ENCODE data around the gene METTL25. TPM values are rescaled to one million over a fixed set of nuclear protein-coding genes. Genes with fewer than 3 reads are reported as not detected.
A peak's percentile ranks its signal among the peaks of the same experiment; 100 is the strongest.
"Not testable (repeated sequence)": the region's sequence is repeated elsewhere in the genome, so short reads cannot be mapped to it uniquely, and the experiment has no call there.

The METTL25 gene, protein sequence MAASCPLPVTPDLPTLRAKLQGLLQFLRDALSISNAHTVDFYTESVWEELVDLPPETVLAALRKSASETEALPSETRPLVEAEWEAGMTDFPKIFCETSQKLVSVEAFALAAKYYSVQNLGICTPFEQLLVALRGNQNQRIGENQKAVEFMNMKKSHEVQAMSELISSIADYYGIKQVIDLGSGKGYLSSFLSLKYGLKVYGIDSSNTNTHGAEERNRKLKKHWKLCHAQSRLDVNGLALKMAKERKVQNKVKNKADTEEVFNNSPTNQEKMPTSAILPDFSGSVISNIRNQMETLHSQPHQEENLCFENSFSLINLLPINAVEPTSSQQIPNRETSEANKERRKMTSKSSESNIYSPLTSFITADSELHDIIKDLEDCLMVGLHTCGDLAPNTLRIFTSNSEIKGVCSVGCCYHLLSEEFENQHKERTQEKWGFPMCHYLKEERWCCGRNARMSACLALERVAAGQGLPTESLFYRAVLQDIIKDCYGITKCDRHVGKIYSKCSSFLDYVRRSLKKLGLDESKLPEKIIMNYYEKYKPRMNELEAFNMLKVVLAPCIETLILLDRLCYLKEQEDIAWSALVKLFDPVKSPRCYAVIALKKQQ
- 10 to 100 TPM; 14.3 to 19.6 (median 15.9) TPM for polyA plus RNA-seq (ENCODE audit: insufficient read length in 4 of 4)

DNA sequence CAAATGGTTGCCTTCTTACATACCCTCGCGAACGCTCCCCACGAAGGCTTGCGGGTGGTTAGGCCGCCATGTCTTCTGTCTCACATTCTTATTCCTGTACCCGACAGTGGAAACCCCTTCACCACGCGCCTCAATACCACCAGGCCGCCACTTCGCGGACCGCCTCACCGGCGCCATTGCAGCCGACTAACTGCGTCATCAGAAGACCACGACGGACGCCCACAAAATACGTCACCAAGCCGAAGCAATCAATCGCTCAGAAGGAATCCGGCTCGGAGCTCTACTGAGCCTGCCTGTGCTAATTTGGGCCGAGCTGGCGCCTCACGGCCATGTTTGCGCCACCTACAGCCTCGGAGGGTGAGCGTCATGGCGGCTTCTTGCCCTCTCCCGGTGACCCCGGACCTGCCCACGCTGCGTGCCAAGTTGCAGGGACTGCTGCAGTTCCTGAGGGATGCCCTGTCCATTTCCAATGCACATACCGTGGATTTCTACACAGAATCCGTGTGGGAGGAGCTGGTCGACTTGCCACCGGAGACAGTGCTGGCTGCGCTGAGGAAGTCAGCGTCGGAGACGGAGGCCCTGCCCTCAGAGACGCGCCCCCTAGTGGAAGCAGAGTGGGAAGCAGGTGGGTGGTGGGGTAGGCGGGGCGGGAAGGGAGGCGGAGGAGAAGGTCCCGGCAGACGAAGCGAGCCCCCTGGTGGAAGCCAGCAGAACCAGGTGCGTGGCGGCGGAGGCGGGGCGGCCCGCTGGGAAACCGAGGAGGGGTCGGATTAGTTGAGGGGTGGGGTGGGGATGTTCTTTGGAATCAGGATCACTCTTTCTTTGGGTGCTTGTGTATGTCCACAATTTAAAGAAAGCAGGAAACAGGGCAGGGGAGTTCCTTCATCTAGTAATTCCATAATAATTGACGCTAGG lies at the start of gene METTL25, which contains the start of gene CCDC59:
METTL25 (plus strand) TSS at position 330 of the 915 bp plus-strand sequence; CDS start at position 367, 37 bp downstream.
CCDC59 (minus strand) TSS at position 188 of the 915 bp plus-strand sequence; CDS start at position 177, 11 bp downstream.
- DNase-seq (ENCODE audit: low read depth in 4 of 4, low spot score in 3 of 4) = peak; percentile 95 to 99 (median 96)

DNA sequence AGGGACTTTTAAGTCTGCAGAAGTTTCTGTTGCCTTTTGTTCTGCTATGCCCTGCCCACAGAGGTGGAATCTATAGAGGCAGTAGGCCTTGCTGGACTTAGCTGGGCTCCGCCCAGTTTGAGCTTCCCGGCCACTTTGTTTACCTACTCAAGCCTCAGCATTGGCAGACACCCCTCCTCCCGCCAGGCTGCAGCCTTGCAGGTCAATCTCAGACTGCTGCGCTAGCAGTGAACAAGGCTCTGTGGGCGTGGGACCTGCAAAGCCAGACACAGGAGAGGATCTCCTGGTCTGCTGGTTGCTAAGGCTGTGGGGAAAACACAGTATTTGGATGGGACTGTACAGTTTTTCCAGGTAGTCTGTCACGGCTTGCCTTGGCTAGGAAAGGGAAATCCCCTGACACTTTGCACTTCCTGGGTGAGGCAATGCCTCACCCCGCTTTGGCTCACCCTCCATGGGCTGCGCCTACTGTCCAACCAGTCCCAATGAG lies 43.9 kb upstream of the METTL25 start:
- no peak for DNase-seq (ENCODE audit: low read depth in 4 of 4, low spot score in 3 of 4)

DNA sequence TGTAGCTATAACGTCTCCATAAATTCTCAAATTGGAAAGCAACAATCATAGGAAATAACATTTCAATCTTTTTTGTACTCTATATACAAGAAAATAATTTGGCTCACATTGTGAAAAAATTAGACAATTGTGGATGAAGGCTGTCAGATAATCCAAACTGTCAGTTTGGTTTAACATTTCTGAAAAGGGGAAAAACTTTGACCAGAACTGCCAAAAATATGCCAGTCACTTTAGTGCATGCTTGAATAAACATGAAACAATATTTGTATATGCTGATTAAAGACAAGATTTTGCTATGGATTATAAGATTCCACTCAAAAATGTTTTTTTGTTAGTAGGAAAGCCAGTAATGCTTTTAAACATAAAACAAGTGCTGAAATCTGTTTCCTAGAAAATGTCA lies 39.1 kb upstream of the METTL25 start:
- DNase-seq (ENCODE audit: low read depth in 4 of 4, low spot score in 3 of 4) = no peak

DNA sequence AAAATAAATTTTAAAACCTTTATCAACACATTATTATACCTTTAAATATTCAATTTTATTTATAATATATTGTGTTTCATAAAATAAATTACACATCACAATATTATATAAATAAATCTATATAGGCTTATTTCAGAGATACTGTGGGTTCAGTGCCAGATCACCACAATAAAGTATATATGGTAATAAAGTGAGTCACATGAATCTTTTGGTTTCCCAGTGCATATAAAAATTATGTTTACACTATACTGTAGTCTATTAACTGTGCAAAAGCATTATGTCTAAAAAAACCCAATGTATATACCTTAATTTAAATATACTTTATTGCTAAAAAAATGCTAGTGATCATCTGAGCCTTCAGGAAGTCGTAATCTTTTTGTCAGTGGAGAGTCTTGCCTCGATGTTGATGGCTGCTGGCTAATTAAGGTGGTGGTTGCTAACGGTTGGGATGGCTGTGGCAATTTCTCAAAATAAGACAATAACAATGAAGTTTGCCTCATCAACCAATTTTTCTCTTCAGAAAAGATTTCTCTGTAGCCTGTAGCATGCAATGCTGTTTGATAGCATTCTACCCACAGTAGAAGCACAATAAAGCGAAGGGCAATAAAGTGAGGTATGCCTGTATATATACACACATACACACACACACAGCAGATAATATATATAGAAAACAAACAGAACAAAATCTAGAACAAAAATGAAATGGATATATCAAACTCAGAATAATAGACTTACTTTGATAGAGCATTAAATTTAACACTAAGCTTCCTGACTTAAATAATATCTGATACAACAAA lies 32.6 kb upstream of the METTL25 start:
- no peak for DNase-seq (ENCODE audit: low read depth in 4 of 4, low spot score in 3 of 4)

DNA sequence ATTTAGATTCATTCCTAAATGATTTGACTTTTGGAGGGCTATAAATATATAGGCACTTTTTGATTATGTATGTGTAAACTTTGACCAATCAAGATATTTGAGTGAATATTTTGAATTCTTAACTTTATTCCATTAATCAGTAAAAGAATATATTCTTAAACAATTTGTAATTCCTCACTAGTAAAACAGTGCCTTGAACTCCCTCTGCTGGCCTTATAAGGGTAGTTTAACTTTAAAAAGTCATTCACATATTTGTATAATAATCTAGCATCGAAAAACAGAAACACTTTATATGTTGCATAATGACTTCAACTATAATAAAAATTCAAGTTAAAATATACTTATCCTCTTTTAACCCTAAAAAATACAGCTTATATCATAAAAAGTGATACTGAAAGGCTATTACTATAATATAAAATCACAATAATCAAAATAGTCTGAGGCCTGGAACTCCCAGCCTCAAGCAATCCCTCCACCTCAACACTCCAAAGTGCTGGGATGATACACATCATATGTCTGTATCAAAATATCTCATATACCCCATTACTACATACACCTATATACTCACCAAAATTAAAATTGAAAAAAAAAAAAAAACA lies 31.3 kb upstream of the METTL25 start:
- DNase-seq (ENCODE audit: low read depth in 4 of 4, low spot score in 3 of 4) = peak in 2 of 4 donors; percentile 3 to 5

DNA sequence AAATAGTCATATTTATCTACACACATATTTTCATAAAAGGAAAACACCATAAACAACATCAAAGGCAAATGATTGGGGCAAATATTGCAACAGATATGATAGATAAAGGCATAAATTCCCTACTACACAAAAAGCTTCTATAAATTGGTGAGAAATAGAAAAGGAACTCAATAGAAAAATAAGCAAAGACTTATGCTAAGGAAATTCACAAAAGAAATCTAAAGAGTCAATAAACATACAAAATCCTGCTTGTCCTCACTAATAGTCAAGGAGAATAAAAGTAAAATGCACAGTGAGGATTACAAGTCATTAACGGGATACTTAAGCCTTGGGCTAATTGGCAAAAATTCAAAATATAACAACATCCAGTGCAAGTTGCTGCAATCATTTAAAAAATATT lies 30.5 kb upstream of the METTL25 start:
- DNase-seq (ENCODE audit: low read depth in 4 of 4, low spot score in 3 of 4) = no peak

DNA sequence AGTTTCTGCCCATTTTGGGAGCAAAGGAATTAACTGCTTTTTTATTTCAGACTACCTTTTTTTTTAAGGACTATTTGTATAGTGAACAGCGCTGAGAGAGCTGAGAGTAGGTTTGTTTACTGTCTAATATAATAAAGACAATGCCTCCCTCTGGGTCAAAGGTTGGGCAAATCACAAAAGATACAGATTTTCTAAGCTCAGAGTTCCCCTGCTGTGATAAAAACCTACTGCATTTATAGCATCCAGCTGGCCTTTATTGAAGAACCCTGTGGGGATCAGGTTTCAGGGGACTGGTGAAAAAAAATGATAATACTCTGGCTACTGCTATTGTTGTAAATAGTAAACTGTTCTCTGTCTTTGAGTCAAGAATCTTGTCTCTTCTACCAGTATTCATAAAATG lies 28.8 kb upstream of the METTL25 start:
- DNase-seq (ENCODE audit: low read depth in 4 of 4, low spot score in 3 of 4) = no peak

DNA sequence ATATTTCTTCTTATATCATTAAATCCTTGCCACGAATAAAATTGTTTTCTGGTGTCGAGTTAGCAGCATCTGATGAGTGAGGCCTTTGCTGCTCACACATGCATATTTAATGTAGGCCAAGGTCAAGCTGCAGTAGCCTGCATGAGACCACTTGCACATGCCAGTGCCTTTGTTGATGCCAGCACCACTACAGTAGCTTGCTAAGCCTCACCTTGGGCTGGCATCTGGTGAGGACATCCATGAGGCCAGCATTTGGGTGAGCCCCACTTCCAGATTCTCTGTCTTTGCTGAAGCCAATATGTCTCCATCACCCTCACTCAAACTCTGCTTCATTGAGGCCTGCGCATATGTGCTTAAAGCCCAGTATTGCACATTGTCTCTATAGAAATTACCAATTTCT lies 8.2 kb upstream of the METTL25 start:
- DNase-seq (ENCODE audit: low read depth in 4 of 4, low spot score in 3 of 4) = no peak

DNA sequence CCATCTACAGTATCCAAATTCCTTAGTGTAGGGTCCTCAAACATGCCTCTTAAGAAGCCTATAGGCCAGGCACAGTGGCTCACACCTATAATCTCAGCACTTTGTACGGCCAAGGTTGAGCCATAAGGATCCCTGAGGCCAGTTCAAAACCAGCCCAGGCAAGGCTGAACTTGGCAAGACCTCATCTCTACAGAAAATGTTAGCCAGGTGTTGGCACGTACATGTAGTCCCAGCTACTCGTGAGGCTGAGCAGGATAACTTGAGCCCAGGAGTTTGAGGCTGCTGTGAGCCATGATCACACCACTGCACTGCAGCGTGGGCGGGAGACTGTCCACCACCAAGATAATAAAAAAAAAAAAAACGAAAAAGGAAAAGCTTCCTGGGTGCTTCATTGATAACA lies 6.9 kb upstream of the METTL25 start:
- no peak for DNase-seq (ENCODE audit: low read depth in 4 of 4, low spot score in 3 of 4)

DNA sequence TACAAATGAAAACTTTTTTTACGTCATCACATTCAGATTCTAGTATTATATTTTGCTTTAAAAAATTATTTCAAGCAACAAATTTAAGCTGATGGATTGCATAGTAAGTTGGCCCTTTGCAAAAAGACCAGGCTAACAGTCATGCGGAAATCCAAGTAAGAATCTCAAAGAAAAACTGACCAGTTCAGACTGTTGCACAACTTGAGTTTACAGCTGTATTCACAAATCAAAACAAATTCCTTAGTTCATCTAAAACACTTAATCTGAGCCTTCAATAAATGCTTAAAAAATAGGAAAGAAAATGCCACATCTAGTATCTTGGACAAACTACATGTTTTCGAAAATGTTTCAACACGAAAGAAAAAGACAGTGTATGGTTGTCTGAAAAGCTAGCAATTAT lies 989 bp upstream of the METTL25 start:
- no peak for DNase-seq (ENCODE audit: low read depth in 4 of 4, low spot score in 3 of 4)

DNA sequence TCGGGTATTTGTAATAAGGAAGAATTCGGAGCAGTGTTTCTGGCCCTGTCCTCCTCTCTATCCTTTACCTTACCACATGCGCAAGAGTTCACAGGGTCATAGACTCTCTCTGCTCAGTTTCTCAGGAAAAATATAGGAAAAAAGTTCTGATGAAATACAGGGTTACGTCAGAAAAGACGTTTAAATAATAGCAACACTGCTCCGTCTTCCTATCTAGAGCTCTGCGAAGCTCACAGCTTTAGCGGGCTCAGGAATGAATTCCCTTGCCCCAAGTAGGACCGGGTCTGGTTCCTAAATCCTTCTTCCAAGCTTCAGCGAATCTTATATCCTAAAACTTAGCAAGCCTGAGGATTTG lies 507 bp upstream of the METTL25 start:
- DNase-seq (ENCODE audit: low read depth in 4 of 4, low spot score in 3 of 4) = no peak

DNA sequence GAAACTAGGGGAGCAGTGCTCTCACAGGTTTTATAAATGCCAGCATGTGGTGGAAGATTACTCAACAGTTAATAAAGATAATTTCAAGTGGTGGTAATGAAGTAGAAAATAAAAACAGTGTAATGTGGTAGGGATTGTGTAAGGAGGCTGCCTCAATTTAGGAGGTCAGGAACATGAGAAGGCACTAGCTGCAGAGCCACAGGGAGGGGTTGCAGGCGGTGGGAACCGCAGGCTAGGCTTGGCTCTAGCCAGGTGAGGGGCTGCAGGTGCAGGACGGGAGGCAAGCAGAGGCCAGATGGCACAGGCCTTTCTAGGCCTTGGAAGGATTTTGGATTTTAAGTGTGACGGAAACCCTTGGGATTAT lies 768 bp downstream of the METTL25 start:
- peak in 1 of 4 donors; percentile 25 for DNase-seq (ENCODE audit: low read depth in 4 of 4, low spot score in 3 of 4)

DNA sequence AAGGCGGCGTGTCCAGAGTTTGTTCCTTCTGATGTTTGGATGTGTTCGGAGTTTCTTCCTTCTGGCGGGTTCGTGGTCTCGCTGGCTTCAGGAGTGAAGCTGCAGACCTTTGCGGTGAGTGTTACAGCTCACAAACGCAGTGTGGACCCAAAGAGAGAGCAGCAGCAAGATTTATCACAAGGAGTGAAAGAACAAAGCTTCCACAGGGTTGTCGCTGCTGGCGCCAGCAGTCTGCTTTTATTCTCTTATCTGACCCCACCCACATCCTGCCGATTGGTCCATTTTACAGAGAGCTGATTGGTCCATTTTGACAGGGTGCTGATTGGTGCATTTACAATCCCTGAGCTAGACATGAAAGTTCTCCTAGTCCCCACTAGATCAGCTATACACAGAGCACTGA lies 2.5 kb downstream of the METTL25 start:
- not testable (repeated sequence) for DNase-seq (ENCODE audit: low read depth in 4 of 4, low spot score in 3 of 4)

DNA sequence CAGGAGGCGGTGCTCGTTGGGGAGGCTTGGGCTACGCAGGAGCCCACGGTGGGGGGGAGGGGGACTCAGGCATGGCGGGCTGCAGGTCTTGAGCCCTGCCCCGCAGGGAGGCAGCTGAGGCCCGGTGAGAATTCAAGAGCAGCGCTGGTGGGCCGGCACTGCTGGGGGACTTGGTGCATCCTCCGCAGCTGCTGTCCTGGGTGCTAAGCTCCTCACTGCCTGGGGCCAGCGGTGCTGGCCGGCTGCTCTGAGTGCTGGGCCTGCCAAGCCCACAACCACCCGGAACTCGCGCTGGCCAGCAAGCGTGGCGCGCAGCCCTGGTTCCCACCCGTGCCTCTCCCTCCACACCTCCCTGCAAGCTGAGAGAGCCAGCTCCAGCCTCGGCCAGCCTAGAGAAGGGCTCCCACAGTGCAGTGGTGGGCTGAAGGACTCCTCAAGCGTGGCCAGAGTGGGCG lies 3.2 kb downstream of the METTL25 start:
- no peak for DNase-seq (ENCODE audit: low read depth in 4 of 4, low spot score in 3 of 4)

DNA sequence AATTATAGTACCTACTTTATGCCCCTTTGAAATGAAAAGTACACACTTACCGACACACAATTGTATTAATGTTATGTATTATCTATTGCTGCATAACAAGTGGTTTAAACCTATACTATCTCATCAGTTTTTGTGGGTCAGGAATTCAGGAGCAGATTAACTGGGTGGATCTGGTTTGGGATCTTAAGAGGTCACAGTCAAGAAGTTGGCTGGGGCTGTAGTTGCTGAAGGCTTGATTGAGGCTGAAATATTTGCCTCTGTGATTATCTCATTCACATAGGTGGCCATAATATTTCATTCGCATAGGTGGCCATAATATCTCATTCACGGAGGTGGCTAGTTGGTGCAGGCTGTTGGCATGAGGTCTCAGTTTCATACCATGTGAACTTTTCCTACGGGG lies 5.7 kb downstream of the METTL25 start:
- no peak for DNase-seq (ENCODE audit: low read depth in 4 of 4, low spot score in 3 of 4)

DNA sequence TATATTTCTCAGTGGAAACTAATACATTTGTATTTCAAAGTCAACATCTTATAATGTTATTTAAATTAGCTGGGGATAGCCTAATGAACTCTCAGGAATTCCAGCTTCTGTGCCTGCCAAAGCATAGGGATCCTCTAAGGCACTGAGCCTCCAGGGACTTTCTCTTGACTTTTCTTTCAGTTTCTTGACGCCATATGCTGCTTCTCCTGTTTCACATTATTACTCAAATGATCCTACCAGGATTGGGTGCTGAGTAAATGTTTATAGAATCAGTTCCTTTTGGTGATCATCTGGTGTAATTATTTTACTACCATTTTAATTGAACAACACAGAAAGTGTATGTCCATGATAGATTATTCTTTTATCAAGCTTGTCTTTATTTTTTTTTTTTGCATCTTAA lies 7.9 kb downstream of the METTL25 start:
- no peak for DNase-seq (ENCODE audit: low read depth in 4 of 4, low spot score in 3 of 4)

DNA sequence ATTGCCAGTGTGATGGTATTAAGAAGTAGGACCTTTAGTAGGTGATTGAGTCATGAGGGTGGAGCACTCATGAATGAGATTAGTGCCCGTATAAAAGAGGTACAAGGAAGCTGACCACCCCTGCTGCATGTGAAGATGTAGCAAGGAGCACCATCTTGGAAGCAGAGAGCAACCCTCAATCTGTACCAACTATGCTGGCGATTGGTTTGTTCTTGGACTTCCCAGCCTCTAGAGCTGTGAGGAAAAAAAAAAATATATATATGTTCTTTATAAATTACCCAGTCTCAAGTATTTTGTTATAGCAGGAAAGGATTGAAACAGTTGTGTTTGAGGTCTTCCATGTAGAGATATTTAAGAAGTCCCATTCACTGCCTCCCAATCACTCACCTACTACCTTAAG lies 16.9 kb downstream of the METTL25 start:
- DNase-seq (ENCODE audit: low read depth in 4 of 4, low spot score in 3 of 4) = no peak

DNA sequence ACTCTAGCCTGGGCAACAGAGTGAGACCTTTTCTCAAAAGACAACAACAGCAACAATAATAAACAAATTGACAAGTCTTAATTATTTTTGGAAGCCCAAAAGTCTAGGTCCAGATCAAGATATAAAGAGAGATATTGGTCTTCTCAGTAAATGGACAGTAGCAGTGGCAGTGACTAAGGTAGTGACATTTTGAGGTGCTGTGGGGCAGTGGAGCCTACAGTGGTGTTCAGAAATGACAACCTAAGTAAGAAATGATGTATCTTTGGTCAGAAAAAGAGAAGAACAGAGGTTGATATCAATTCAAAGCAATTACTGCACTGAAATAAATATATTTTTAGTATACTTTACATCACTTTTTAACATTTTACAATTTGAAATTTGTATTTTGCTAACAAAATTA lies 20.7 kb downstream of the METTL25 start:
- no peak for DNase-seq (ENCODE audit: low read depth in 4 of 4, low spot score in 3 of 4)

DNA sequence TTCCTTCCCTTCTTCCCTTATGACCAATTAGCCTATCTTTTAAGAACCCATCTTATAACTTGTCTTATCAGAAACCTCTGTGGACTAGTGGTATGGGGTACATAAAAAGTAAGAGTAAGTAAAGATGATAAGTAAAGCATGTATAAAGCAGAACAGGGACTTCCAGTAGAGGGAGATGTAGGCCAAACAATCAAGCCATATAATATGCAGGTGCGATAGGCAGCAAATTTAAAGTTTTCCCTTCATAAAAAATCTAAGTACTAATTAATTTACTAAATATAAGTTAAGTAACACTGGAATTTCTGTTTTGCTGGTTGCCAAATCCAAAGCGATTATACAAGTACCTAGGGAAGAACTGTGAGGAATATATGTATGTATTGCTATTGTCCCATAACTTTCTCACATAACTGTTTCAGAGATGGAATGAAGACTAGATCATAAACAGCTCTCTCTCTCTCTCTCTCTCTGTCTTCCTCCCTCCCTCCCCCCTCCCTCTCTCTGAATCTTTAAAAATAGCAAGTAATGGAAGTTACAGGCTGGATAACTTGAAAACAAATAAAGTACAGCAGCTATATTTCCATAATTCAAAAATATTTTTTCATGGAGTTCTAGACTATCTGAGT lies 25.7 kb downstream of the METTL25 start:
- peak in 1 of 4 donors; percentile 3 for DNase-seq (ENCODE audit: low read depth in 4 of 4, low spot score in 3 of 4)
